ENCODE measurements around the gene NUP50.
"Not testable (repeated sequence)": the region's sequence is repeated elsewhere in the genome, so short reads cannot be mapped to it uniquely, and the experiment has no call there.

Gene NUP50

DNA sequence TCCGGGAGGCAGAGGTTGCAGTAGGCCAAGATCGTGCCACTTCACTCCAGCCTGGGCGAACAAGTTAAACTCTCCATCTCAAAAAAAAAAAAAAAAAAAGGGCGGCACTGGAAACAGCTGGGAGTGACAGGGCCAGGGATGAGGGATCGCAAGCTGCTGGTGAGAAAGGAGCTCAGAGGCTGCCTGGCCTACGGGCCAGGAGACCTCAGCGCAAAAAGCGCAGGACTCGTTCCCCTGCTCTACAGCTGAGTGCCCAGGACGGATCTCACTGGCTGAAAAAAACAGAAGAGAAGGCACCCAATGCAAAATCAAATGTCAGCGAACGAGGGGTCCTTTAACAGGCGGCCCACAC lies 650 bp upstream of the NUP50 start:
- DNase-seq, result no peak

- no peak for DNase-seq
Observed at GRCh38 chr22:45164270-45165088, 754 bp downstream of the NUP50 start.

DNA sequence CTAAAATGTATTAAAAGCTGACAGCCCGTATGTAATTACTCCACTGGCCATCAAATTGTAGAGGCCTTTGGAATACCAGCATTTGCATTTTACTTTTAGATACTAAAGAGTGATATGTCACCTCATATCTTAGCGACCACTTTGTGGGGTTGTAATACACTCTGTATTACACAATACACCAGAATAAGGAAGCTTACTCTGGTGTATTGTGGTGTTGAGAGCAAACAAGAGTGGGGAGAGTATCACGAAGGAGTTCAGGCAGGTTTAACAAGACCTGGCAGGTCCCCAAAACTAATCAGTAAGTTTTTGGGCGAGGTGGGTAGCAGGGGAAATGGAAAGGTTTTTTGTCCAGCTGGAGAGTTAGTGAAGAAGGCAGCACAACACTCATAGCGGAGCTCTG lies 3.2 kb downstream of the NUP50 start:
- DNase-seq, result no peak

DNA sequence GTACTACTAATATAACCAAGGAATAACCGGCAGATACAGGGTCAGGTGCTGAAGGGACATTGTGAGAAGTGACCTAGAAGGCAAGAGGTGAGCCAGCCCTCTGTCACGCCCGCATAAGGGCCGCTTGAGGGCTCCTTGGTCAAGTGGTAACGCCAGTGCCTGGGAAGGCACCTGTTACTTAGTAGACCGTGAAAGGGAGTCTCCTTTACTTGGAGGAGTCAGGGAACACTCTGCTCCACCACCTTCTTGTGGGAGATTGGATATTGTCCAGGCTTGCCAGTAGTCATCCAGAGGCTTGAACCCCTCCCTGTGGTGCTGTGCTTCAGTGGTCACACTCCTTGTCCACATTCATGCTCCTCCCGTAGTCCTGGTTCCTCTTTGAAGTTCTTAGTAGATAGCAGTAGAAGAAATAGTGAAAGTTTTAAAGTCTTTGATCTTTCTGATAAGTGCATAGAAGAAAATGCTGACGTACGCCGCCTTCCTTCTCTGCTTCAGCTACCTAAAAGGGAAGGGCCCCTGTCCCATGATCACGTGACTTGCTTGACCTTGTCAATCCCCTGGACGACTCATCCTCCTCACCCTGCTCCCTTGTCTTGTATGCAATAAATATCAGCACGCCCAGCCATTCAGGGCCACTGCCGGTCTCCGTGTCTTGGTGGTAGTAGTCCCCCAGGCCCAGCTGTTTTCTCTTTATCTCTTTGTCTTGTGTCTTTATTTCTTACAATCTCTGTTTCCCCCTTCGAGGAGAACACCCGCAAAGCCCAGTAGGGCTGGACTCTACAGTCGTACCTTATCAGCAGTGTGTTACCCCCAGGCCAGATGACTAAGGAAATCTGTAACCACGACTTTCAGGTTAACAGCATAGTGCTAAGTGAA lies 6.1 kb downstream of the NUP50 start:
- DNase-seq, result no peak

DNA sequence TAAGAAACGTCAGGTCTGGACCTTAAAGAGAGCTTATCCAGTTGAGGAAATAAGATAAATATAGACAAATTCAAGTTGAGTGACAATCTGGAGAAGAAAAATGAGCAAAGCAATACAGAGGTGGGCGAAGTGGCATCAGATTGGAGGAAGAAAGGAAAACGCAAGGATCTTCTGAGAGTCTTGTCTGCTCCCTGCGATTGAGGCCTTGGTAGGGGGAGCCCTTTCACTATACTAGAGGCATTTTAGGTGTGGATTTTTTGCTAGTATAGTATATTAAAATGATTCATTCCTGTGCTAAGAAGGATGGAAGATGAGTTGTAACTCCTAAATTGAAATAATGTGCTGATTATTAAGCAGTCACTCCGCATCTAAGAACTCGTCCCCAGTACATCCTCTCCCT lies 8.1 kb downstream of the NUP50 start:
- no peak for DNase-seq

GRCh38 chr22:45172881-45173585 lies 9.3 kb downstream of the NUP50 start:
- no peak for DNase-seq

GRCh38 chr22:45179276-45180049 lies 15.7 kb downstream of the NUP50 start:
- DNase-seq, result no peak

GRCh38 chr22:45180146-45180679 lies 16.5 kb downstream of the NUP50 start:
- DNase-seq, result no peak

GRCh38 chr22:45181240-45181639 lies 17.5 kb downstream of the NUP50 start:
- no peak for DNase-seq

DNA sequence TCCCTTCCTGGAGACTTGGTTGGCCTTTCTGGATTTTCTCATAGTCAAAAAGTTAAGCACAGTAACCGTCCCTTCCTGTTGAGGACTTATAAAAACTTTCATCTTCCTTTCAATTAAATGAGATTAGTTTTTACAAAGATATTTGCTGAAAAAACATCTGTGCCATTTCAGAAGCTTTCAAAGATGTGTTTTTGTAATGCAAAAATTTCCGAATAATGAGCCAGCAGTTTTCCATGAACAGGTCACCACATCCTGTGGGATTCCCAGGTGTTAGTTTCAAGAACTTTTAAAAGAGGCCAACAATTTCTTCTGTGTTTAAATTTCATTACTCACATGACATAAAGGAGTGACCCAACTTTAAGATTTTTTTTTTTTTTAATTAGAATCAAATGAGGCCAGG lies 18.0 kb downstream of the NUP50 start:
- no peak for DNase-seq

- no peak for DNase-seq
Observed at GRCh38 chr22:45183974-45184373, 20.2 kb downstream of the NUP50 start.

GRCh38 chr22:45185718-45186514 lies 22.2 kb downstream of the NUP50 start:
- DNase-seq, result no peak

GRCh38 chr22:45187891-45188290 lies 24.2 kb downstream of the NUP50 start:
- no peak for DNase-seq

GRCh38 chr22:45188779-45189178 lies 25.1 kb downstream of the NUP50 start:
- no peak for DNase-seq

- DNase-seq, result no peak
Observed at GRCh38 chr22:45190202-45190872, 26.6 kb downstream of the NUP50 start.

DNA sequence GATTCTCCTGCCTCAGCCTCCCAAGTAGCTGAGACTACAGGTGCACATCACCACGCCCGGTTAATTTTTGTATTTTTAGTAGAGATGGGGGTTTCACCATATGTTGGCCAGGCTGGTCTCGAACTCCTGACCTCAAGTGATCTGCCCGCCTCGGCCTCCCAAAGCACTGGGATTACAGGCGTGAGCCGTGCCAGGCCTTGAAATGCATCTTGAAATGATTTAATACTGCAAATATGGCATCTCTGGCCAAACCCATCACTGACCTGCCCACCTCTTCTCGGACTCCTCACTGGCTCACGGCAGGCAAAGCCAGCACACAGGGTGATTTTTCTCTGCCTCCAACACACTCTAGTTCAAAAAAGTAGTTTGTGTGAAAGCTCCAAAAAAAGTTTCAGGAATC lies 28.0 kb downstream of the NUP50 start:
- DNase-seq, result not testable (repeated sequence)

- no peak for DNase-seq
Observed at GRCh38 chr22:45192701-45193187, 29.0 kb downstream of the NUP50 start.

DNA sequence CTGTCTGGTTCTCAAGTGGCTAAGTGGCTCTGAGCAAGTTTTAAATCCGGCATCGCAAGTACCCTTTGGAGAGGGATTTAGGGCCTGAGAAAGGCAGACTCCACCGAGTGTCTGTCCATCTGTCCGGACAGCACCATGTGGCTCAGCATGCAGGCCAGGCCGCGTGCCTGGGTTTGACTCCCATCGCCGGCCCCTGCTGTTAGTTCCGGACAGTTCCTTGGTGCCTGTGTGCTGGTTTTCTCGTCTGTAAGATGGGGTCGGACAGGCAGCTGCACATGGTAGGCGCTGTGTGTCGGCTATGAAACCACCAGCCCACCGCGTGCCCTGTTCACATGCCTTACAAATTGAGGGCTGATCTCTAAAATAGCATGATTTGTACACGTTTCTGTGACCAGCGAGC lies 31.0 kb downstream of the NUP50 start:
- DNase-seq, result no peak

DNA sequence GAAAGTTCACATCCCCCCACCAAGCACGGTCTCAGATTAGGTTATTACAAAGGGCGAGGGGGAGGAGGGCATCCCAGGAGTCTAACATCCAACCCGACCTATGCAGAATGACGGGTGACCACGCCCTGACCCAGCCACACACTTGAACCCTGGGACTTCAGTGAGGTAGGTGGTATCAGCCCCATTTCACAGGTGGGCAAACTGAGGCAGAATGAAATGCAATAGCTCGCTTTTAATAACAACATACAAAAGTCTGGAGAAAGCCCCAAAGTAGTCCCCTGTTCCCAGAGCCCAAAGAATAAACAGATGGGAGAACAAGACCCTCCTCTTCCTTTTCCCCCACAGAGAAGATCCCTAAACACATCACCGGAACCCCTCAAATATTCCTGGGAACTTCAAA lies 31.9 kb downstream of the NUP50 start:
- no peak for DNase-seq

DNA sequence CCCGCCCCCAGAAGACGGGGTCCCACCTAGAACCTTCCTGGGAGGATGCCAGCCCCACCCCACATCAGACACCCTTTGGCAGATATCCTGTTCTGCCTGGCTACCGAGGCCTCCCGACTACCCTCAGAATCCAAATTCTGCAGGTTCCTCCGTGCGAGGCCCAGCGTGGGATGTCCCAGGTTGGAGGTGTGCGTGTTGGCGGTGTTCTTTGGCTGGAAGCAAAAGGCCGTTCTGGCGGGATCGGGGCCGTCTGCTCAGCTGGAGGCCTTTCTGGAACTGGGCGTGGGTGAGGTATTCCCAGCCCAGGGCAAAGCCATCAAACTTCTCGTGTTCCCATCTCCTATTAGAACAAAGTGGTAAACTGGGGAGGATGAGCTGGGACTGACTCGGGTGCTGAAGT lies 32.6 kb downstream of the NUP50 start:
- DNase-seq, result no peak
